A549 (cell line): ENCODE results near the gene SLC49A3.

Source experiments
- CBX8 ChIP-seq: fragments of 200-600 bp; sonication (generic); IDR thresholded peaks from 2 replicates; pipeline ENCODE4 v1.6.1; 2016
- CHD2 ChIP-seq: fragments of 150-350 bp; IDR thresholded peaks from 2 replicates; pipeline ENCODE4 v1.6.1; 2014; ENCODE audit warnings: low read length; ENCODE audit not compliant: partially characterized antibody
- CTCF ChIP-seq: fragments of >200 bp; sonication (Bioruptor Twin); formaldehyde crosslinking; IDR thresholded peaks from 3 replicates; pipeline ENCODE4 v1.5.1; 2016
- EP300 ChIP-seq, 2 experiments: fragments of >200 bp; sonication (Bioruptor Twin); formaldehyde crosslinking; IDR thresholded peaks; 2 replicates in 1 of 2; 3 replicates in 1 of 2; pipeline ENCODE4 v1.6.1; 2016 to 2017
- ESRRA ChIP-seq: fragments of 150-350 bp; IDR thresholded peaks from 2 replicates; pipeline ENCODE4 v1.6.1; 2014; ENCODE audit warnings: mild to moderate bottlenecking, low read length, borderline replicate concordance
- RAD21 ChIP-seq, 2 experiments: fragments of >200 bp in 1 of 2; sonication (Bioruptor Twin) in 1 of 2; formaldehyde crosslinking in 1 of 2; IDR thresholded peaks in 1 of 2; conservative IDR thresholded peaks in 1 of 2; 2 replicates in 1 of 2; 3 replicates in 1 of 2; pipeline ENCODE4 v1.6.1; 2012 to 2018; ENCODE audit warnings: inconsistent platforms in 1 of 2
- RCOR1 ChIP-seq: fragments of 150-350 bp; IDR thresholded peaks from 2 replicates; pipeline ENCODE4 v1.6.1; 2014; ENCODE audit warnings: antibody characterized with exemption, low read length, low read depth
- USF2 ChIP-seq: fragments of 450-650 bp; IDR thresholded peaks from 2 replicates; pipeline ENCODE4 v1.6.1; 2014; ENCODE audit warnings: antibody characterized with exemption

DNA sequence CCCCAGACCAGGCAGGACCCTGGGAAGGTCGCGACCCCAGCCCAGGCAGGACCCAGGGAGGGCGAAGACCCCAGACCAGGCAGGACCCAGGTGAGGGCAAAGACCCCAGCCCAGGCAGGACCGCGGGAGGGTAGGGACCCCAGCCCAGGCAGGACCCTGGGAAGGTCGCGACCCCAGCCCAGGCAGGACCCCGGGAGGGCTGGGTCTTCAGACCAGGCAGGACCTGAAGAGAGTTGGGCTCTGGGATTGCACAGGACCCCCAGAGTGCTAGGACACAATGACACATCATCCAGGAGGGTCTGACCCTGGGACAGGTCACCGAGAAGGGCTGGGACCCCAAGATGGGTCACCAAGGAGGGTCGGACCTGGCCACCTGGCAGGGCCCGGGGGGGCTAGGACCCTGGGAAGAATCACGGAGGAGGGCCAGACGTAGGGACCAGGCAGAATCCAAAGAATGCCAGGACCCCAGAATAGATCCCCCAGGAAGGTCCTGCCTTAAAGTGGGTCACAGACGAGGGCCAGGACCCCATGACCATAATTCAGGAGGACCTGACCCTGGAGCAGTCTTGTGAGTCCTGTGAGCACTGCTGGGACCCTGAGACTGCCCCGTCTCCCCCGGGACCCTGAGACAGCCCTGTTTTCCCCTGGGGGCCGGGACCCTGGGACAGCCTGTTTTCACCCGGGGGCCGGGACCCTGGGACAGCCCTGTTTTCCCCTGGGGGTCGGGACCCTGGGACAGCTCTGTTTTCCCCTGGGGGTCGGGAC lies 18.1 kb upstream of the SLC49A3 start:
- no peak for TF ChIP-seq CTCF
- no peak for TF ChIP-seq RAD21 (conservative IDR thresholded peaks at IDR 0.05 in 1 of 2, IDR thresholded peaks at IDR 0.05 in 1 of 2)
- TF ChIP-seq ESRRA = no peak
- TF ChIP-seq CBX8 = no peak
- TF ChIP-seq USF2 = no peak
- no peak for TF ChIP-seq EP300 (IDR thresholded peaks at IDR 0.05)
- no peak for TF ChIP-seq RCOR1
- TF ChIP-seq CHD2 = no peak
